ENCODE measurements around the gene RANBP9. TPM values are rescaled to one million over a fixed set of nuclear protein-coding genes. Genes with fewer than 3 reads are reported as not detected.

RANBP9 gene
- total RNA-seq, result 52.6 and 56.2 TPM in 2 replicates

DNA sequence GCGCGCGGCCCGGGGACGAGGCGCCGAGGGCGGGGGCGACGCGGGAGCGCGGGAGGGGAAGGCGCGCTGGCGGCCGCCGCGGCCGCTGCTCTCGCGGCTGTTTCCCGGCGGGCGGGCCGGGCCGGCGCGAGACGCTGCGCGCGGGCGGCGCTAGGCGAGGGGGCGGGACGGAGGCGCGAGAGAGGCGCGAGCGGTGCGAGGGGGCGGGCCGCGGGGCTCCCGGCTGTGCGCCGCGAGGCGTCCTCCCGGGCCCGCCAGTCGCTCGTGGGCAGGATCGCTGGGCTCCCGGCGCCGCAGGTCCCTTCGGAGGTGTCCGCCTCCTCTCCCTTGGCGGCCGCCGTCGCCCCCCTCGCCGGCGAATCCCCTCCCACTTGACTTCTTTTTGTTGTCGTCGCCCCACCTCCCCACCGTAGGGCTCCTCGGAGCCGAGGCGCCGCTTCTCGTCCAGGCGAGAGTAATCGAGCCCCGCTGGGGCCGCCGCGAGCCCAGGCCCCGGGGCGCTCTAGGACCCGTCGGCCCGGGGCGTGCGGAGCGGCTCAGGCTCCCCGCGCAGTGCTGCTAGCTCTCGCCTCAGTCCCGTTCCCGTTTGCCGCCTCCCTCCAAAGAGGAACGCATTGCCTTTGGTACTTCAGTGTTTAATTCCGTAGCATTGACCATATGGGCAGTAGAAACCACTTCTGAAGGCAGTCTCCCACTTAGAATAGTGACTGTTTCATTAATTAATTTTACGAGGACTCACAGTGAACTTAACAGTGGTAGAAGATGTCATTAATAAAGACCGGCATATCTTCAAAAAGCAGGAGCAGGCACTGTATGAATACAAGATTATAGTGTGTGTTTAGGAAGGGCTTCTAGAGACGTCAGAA, at the start of gene RANBP9:
RANBP9 (minus strand) TSS at position 103 of the 866 bp plus-strand sequence. CDS start 330 bp downstream, outside the sequence.
- intact Hi-C loops (cut with micrococcal nuclease), result loop anchor here (1.0 to 2.0 kb wide), 6 partner anchors 31 to 138 kb away; partner anchors contain the start of genes MCUR1 and SIRT5
- peak; percentile 96 for DNase-seq
- Mint-ChIP-seq H3K27ac (peak within 1 kb of the TSS; percentile 98), H3K27me3 (no peaks in the 10 kb centered on the region), H3K4me3 (peak within 1 kb of the TSS; percentile 96), H3K9me3 (peaks cover 4% of the 10 kb centered on the region), H3K4me1 (peaks cover 40% of the 10 kb centered on the region), H3K36me3 (ENCODE audit: low read depth) (peaks cover 10% of the 10 kb centered on the region)

DNA sequence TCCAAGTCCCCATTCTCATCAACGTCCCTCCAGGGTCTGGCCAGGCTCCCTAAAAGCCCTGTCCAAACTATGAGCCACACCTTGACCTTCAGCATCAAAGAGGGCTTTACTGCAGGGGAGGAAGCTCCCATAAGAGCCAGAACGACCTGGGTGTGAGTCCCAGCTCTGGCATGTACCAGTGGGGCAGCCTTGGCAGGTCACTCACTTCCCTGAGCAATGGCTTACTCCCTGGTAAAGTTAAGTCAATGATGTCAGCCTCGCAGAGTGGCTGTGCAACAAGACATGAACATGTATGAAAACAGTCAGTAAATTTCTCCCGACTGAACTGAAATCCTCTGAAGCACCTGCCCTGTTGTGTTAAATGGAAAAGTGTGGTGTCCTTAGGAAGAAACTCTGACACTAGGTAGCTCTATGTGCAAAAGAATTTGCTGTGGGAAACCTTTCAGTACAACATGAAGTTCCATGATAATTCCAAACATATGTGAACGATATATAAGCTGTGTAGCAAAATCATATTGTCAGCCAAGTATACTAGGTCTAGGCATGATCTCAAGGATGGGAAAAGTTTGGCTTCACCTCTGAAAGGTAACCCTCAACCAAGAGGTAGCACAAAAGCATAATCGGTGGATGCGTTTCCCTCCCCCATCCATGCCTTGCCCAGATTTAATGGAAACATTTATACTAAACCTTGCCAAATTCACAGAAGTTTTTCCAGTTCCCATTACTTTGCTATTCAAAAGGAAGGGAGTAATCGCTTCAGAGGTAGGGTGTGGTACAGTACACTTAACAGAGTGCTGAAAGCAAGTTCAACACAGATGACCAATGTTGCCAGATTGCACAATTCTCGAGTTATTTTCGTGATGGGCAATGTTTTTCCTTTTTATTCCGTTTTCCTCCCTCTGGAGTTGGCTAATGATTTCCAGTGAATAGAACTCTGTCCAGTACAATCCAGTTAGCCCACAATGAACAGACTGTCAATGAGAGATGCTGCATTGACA, 49.0 kb upstream of the RANBP9 start:
- H3K4me1 Mint-ChIP-seq, result peaks cover 27% of the 10 kb centered on the region
- H3K27ac Mint-ChIP-seq, result no peak overlapping the region
- no peaks in the 10 kb centered on the region for H3K27me3 Mint-ChIP-seq
- intact Hi-C loops (cut with micrococcal nuclease), result loop anchor here (5.0 to 10.0 kb wide), 2 partner anchors 93 to 406 kb away; no protein-coding TSS in a partner anchor
- H3K9me3 Mint-ChIP-seq, result peaks cover 5% of the 10 kb centered on the region
- no peaks in the 10 kb centered on the region for H3K36me3 Mint-ChIP-seq (ENCODE audit: low read depth)
- no peak for DNase-seq
- no peak overlapping the region for H3K4me3 Mint-ChIP-seq

DNA sequence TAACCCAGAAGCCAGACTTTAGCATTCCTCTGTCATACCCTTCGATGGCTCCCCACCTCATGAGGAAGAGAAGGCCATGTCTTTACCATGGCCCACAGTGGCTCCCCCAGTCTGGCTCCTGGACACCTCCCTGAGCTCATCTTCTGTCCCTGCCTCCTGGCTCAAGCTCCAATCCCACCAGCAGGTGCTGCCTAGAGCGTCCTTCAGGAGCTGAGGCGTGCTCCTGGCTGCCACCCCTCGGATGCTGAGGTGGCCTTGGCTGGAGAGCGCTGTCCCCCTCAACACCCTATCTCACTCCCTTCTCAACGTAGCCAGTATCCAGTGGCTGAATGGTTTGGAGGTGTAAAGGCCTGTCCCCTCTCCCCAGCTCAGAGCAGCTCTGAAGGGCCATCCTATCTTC, 47.4 kb upstream of the RANBP9 start:
- no peak overlapping the region for H3K27ac Mint-ChIP-seq
- intact Hi-C loops (cut with micrococcal nuclease), result no loop called here
- H3K4me3 Mint-ChIP-seq, result no peak overlapping the region

GRCh38 chr6:13754644-13755043, 43.0 kb upstream of the RANBP9 start:
- H3K36me3 Mint-ChIP-seq (ENCODE audit: low read depth), result no peaks in the 10 kb centered on the region
- intact Hi-C loops (cut with micrococcal nuclease), result no loop called here
- DNase-seq, result no peak
- peaks cover 2% of the 10 kb centered on the region for H3K4me1 Mint-ChIP-seq
- no peaks in the 10 kb centered on the region for H3K27me3 Mint-ChIP-seq
- no peaks in the 10 kb centered on the region for H3K9me3 Mint-ChIP-seq
- H3K4me3 Mint-ChIP-seq, result no peak overlapping the region
- H3K27ac Mint-ChIP-seq, result no peak overlapping the region

More for the DNA sequence above, 47.4 kb upstream of the RANBP9 start:
- no peak for DNase-seq
- H3K36me3 Mint-ChIP-seq (ENCODE audit: low read depth), result no peaks in the 10 kb centered on the region
- H3K9me3 Mint-ChIP-seq, result peaks cover 5% of the 10 kb centered on the region
- peaks cover 25% of the 10 kb centered on the region for H3K4me1 Mint-ChIP-seq
- no peaks in the 10 kb centered on the region for H3K27me3 Mint-ChIP-seq

DNA sequence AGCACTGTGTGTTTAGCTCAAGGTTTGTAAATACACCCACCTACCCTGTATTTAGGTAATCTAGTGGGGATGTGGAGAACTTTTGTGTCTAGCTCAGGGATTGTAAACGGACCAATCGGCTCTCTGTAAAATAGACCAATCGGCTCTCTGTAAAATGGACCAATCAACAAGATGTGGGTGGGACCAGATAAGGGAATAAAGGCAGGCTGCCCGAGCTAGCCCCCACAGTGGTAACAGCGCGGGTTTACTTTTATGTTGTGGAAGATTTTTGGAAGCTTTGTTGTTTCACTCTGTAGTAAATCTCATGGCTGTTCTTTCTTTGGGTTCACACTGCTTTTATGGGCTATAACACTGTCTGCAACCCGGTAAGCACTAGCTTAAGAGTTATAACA, 32.1 kb upstream of the RANBP9 start:
- no peak for DNase-seq
- intact Hi-C loops (cut with micrococcal nuclease), result no loop called here
- no peak overlapping the region for H3K27ac Mint-ChIP-seq

DNA sequence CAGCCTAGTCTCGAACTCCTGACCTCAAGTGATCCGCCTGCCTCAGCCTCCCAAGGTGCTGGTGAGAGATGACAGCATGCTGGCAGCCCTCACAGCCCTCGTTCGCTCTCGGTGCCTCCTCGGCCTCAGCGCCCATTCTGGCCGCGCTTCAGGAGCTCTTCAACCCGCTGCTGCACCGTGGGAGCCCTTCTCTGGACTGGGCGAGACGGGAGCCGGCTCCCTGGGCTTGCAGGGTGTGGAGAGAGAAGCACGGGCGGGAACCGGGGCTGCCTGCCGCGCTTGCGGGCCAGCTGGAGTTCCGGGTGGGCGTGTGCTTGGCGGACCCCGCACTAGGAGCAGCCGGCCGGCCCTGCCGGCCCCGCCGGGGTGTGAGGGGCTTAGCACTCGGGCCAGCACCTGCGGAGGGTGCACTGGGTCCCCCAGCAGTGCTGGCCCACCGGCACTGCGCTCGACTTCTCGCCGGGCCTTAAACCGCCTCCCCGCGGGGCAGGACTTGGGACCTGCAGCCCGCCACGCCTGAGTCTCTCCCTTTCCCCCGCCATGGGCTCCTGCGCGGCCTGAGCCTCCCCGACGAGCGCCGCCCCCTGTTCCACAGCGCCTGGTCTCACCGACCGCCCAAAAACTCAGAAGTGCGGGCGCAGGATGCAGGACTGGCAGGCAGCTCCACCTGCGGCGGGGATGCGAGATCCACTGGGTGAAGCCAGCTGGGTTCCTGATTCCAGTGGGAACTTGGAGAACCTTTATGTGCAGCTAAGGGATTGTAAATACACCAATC, 31.5 kb upstream of the RANBP9 start:
- no peak overlapping the region for H3K27ac Mint-ChIP-seq
- H3K4me3 Mint-ChIP-seq, result peak overlapping the region; percentile 55
- DNase-seq, result no peak
- intact Hi-C loops (cut with micrococcal nuclease), result no loop called here
- H3K27me3 Mint-ChIP-seq, result no peaks in the 10 kb centered on the region
- H3K36me3 Mint-ChIP-seq (ENCODE audit: low read depth), result peaks cover 2% of the 10 kb centered on the region
- peaks cover 5% of the 10 kb centered on the region for H3K9me3 Mint-ChIP-seq
- peaks cover 4% of the 10 kb centered on the region for H3K4me1 Mint-ChIP-seq

More for the DNA sequence above, 32.1 kb upstream of the RANBP9 start:
- Mint-ChIP-seq H3K9me3 (peaks cover 5% of the 10 kb centered on the region), H3K27me3 (peaks cover 2% of the 10 kb centered on the region), H3K36me3 (ENCODE audit: low read depth) (peaks cover 2% of the 10 kb centered on the region), H3K4me1 (peaks cover 6% of the 10 kb centered on the region), H3K4me3 (no peak overlapping the region)

DNA sequence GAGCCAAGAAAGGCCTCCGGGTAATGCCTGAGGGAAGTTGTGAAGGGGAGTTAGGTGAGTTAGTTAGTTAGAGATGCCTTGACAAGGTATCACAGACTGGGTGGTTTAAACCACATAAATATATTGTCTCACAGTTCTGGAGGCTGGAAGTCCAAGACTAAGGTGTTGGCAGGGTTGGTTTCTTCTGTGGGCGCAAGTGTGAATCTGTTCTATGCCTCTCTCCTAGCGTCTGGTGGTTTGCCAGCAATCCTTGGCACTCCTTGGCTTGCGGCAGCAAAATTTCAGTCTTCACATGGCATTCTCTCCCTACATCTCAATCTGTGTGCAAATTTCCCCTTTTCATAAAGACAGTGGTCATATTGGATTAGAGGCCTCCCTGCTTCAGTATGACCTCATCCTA, 29.7 kb upstream of the RANBP9 start:
- intact Hi-C loops (cut with micrococcal nuclease), result no loop called here
- H3K9me3 Mint-ChIP-seq, result peaks cover 5% of the 10 kb centered on the region
- DNase-seq, result no peak
- H3K36me3 Mint-ChIP-seq (ENCODE audit: low read depth), result peaks cover 2% of the 10 kb centered on the region
- H3K27ac Mint-ChIP-seq, result no peak overlapping the region
- H3K4me1 Mint-ChIP-seq, result no peaks in the 10 kb centered on the region
- H3K27me3 Mint-ChIP-seq, result no peaks in the 10 kb centered on the region
- H3K4me3 Mint-ChIP-seq, result no peak overlapping the region

GRCh38 chr6:13735031-13735430, 23.4 kb upstream of the RANBP9 start:
- Mint-ChIP-seq H3K27ac (no peak overlapping the region), H3K4me1 (no peaks in the 10 kb centered on the region), H3K27me3 (peaks cover 7% of the 10 kb centered on the region), H3K36me3 (ENCODE audit: low read depth) (no peaks in the 10 kb centered on the region), H3K4me3 (no peak overlapping the region), H3K9me3 (no peaks in the 10 kb centered on the region)
- no peak for DNase-seq
- intact Hi-C loops (cut with micrococcal nuclease), result no loop called here

- no peaks in the 10 kb centered on the region for H3K36me3 Mint-ChIP-seq (ENCODE audit: low read depth)
- no peak for DNase-seq
- peaks cover 7% of the 10 kb centered on the region for H3K27me3 Mint-ChIP-seq
- peaks cover 3% of the 10 kb centered on the region for H3K4me1 Mint-ChIP-seq
- no peak overlapping the region for H3K27ac Mint-ChIP-seq
- intact Hi-C loops (cut with micrococcal nuclease), result no loop called here
- H3K4me3 Mint-ChIP-seq, result no peak overlapping the region
- no peaks in the 10 kb centered on the region for H3K9me3 Mint-ChIP-seq
Observed at GRCh38 chr6:13733178-13733887, 21.7 kb upstream of the RANBP9 start.

- Mint-ChIP-seq H3K36me3 (ENCODE audit: low read depth) (no peaks in the 10 kb centered on the region), H3K4me3 (no peak overlapping the region), H3K27me3 (peaks cover 7% of the 10 kb centered on the region), H3K4me1 (peaks cover 6% of the 10 kb centered on the region), H3K27ac (no peak overlapping the region), H3K9me3 (no peaks in the 10 kb centered on the region)
- intact Hi-C loops (cut with micrococcal nuclease), result no loop called here
- DNase-seq, result no peak
Observed at GRCh38 chr6:13730704-13731103, 19.1 kb upstream of the RANBP9 start.

- Mint-ChIP-seq H3K4me3 (no peak overlapping the region), H3K9me3 (no peaks in the 10 kb centered on the region)
Observed at GRCh38 chr6:13729891-13730290, 18.3 kb upstream of the RANBP9 start.

DNA sequence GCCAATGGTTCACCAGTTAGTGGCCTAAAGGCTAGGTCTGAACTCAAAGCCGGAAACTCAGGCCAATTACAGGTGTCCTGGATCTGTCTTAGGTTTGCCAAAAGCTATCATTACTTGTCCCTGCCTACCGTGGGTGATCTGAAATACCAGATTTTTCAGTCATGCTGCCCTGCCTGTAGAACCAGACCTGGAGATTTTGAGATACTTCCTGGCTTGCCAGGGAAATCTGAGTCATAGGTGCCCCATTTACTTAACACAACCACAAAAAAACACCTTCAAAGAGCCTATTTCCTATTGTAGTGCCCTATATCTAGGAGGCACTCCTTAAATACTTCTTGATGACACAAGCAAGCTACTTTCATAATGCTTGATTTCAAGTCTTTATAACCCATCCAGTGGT, 13.9 kb upstream of the RANBP9 start:
- peak overlapping the region; percentile 70 for H3K27ac Mint-ChIP-seq
- peaks cover 25% of the 10 kb centered on the region for H3K4me1 Mint-ChIP-seq
- no peaks in the 10 kb centered on the region for H3K36me3 Mint-ChIP-seq (ENCODE audit: low read depth)
- peak overlapping the region; percentile 47 for H3K4me3 Mint-ChIP-seq
- DNase-seq, result peak; percentile 60
- intact Hi-C loops (cut with micrococcal nuclease), result loop anchor here (1.0 kb wide), 2 partner anchors 37 to 62 kb away; no protein-coding TSS in a partner anchor
- H3K27me3 Mint-ChIP-seq, result no peaks in the 10 kb centered on the region
- no peaks in the 10 kb centered on the region for H3K9me3 Mint-ChIP-seq

More at GRCh38 chr6:13729891-13730290, 18.3 kb upstream of the RANBP9 start:
- Mint-ChIP-seq H3K27me3 (peaks cover 7% of the 10 kb centered on the region), H3K4me1 (peaks cover 14% of the 10 kb centered on the region), H3K27ac (no peak overlapping the region), H3K36me3 (ENCODE audit: low read depth) (no peaks in the 10 kb centered on the region)
- intact Hi-C loops (cut with micrococcal nuclease), result no loop called here
- no peak for DNase-seq
